Stimulated activated CD8-positive, alpha-beta memory T cell treated with anti-CD3 and anti-CD28 coated beads, Interleukin-7, amount 100 ng/mL, for 48 hours (primary cell): ENCODE data around the gene PCDHGB1.
"Not testable (repeated sequence)": the region's sequence is repeated elsewhere in the genome, so short reads cannot be mapped to it uniquely, and the experiment has no call there.

ENCODE experiments used
- DNase-seq, 2 donors: peaks; one replicate each; pipeline ENCODE4 v3.0.0-alpha.2; 2020; ENCODE audit warnings: low read depth in 1 of 2; ENCODE audit errors: extremely low read depth in 1 of 2

Gene PCDHGB1

DNA sequence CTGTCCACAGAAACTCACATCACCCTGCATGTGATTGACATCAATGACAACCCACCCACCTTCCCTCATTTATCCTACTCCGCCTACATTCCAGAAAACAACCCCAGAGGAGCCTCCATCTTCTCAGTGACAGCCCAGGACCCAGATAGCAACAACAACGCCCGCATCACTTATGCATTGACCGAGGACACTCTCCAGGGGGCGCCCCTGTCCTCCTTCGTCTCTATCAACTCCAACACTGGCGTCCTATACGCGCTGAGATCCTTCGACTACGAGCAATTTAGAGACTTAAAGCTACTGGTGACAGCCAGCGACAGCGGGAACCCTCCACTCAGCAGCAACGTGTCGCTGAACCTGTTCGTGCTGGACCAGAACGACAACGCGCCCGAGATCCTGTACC is 4.6 kb upstream of the PCDHGB1 start:
- no peak for DNase-seq

GRCh38 chr5:141346017-141346416 is 3.9 kb upstream of the PCDHGB1 start:
- not testable (repeated sequence) for DNase-seq

GRCh38 chr5:141351591-141351990 is 1.7 kb downstream of the PCDHGB1 start:
- DNase-seq: no peak

- DNase-seq: no peak
These were observed 5.1 kb downstream of the PCDHGB1 start, which contains the start of gene PCDHGA4 for GRCh38 chr5:141354900-141355469. Gene PCDHGA4 (plus strand): TSS chr5:141355021. CDS start chr5:141355108, 87 bp downstream.

DNA sequence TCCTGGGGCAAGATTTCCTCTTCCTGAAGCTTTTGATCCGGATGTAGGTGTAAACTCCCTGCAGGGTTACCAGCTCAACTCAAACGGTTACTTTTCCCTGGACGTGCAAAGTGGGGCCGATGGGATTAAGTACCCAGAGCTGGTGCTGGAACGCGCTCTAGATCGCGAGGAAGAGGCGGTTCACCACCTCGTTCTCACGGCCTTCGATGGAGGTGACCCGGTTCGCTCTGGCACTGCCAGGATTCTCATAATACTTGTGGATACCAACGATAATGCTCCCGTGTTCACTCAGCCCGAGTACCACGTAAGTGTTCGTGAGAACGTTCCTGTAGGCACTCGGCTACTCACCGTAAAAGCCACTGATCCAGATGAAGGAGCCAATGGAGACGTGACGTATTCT is 5.7 kb downstream of the PCDHGB1 start:
- DNase-seq: no peak

DNA sequence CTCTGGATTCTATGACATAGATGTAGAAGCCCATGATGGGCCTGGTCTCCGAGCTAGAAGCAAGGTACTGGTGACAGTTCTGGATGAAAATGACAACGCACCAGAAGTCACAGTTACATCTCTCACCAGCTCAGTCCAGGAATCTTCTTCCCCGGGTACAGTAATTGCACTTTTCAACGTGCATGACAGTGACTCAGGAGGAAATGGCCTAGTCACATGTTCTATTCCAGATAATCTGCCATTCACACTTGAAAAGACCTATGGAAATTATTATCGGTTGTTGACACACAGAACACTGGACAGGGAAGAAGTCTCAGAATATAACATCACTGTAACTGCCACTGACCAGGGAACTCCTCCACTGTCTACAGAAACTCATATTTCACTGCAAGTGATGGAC is 6.2 kb downstream of the PCDHGB1 start:
- no peak for DNase-seq

- DNase-seq: no peak
These were observed 7.1 kb downstream of the PCDHGB1 start for GRCh38 chr5:141356950-141357349.

- DNase-seq: no peak
These were observed 10.0 kb downstream of the PCDHGB1 start, which contains the start of gene PCDHGB2 for GRCh38 chr5:141359790-141360426. Gene PCDHGB2 (plus strand): TSS chr5:141359994. CDS start chr5:141360136, 142 bp downstream.

DNA sequence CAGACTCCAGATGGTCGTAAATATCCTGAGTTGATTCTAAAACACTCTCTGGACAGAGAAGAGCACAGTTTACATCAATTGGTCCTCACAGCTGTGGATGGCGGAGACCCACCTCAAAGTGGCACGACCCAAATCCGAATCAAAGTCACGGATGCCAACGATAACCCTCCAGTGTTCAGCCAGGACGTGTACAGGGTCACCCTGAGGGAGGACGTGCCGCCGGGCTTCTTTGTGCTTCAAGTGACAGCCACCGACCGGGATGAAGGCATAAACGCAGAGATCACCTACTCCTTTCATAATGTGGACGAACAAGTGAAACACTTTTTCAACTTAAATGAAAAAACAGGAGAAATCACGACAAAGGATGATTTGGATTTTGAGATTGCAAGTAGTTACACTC is 10.8 kb downstream of the PCDHGB1 start:
- no peak for DNase-seq

- DNase-seq: no peak
These were observed 12.8 kb downstream of the PCDHGB1 start for GRCh38 chr5:141362719-141363118.

- DNase-seq: no peak
These were observed 14.2 kb downstream of the PCDHGB1 start, which contains the start of gene PCDHGA5 for GRCh38 chr5:141363952-141364660. Gene PCDHGA5 (plus strand): TSS chr5:141364162. CDS start chr5:141364331, 169 bp downstream.

- no peak for DNase-seq
These were observed 16.4 kb downstream of the PCDHGB1 start for GRCh38 chr5:141366016-141366896.

GRCh38 chr5:141369994-141370848 is 20.3 kb downstream of the PCDHGB1 start, which contains the start of gene PCDHGB3:
Gene PCDHGB3 (plus strand): TSS chr5:141370242. CDS start chr5:141370395, 153 bp downstream.
- DNase-seq: peak in 1 of 2 donors; percentile 8

- no peak for DNase-seq
These were observed 21.9 kb downstream of the PCDHGB1 start for GRCh38 chr5:141371572-141372475.

- no peak for DNase-seq
These were observed 23.9 kb downstream of the PCDHGB1 start, which contains the start of gene PCDHGA6 for GRCh38 chr5:141373673-141374317. Gene PCDHGA6 (plus strand): TSS chr5:141373891. CDS start chr5:141374084, 193 bp downstream.

- DNase-seq: no peak
These were observed 24.7 kb downstream of the PCDHGB1 start for GRCh38 chr5:141374627-141375026.

DNA sequence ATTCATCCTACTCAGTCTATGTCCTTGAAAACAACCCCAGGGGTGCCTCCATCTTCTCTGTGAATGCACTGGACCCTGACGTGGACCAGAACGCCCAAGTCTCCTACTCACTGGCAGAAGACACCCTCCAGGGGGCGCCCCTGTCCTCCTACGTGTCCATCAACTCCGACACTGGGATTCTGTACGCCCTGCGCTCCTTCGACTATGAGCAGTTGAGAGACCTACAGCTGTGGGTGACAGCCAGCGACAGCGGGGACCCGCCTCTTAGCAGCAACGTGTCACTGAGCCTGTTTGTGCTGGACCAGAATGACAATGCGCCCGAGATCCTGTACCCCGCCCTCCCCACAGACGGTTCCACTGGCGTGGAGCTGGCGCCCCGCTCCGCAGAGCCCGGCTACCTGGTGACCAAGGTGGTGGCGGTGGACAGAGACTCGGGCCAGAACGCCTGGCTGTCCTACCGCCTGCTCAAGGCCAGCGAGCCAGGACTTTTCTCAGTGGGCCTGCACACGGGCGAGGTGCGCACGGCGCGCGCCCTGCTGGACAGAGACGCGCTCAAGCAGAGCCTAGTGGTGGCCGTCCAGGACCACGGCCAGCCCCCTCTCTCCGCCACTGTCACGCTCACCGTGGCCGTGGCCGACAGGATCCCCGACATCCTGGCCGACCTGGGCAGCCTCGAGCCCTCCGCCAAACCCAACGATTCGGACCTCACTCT is 25.7 kb downstream of the PCDHGB1 start:
- DNase-seq: not testable (repeated sequence)
